Mucosa of rectum (tissue), 2 donors: ENCODE results near the gene HNRNPH3.

Source experiments
- H3K27ac ChIP-seq, 2 donors: one replicate each; pipeline ENCODE4 v1.7.0; 2013; ENCODE audit warnings: inconsistent platforms in 2 of 2, low read depth in 2 of 2, low read length in 2 of 2
- H3K27me3 ChIP-seq, 2 donors: one replicate each; pipeline ENCODE4 v1.7.0; 2013; ENCODE audit warnings: low read length in 2 of 2; ENCODE audit not compliant: control insufficient read depth in 2 of 2, insufficient read depth in 2 of 2
- H3K36me3 ChIP-seq, 2 donors: one replicate each; pipeline ENCODE4 v1.7.0; 2013; ENCODE audit warnings: low read length in 2 of 2; ENCODE audit not compliant: control insufficient read depth in 2 of 2, insufficient read depth in 2 of 2
- H3K4me1 ChIP-seq, 2 donors: one replicate each; pipeline ENCODE4 v1.7.0; 2013; ENCODE audit warnings: low read length in 2 of 2, mild to moderate bottlenecking in 1 of 2; ENCODE audit not compliant: control insufficient read depth in 2 of 2, insufficient read depth in 2 of 2
- H3K4me3 ChIP-seq, 2 donors: one replicate each; pipeline ENCODE4 v1.7.0; 2013; ENCODE audit warnings: low read length in 2 of 2
- H3K9ac ChIP-seq, 2 donors: one replicate each; pipeline ENCODE4 v1.7.0; 2013; ENCODE audit warnings: low read length in 2 of 2, low read depth in 1 of 2, mild to moderate bottlenecking in 1 of 2
- H3K9me3 ChIP-seq, 2 donors: one replicate each; pipeline ENCODE4 v1.7.0; 2013; ENCODE audit warnings: low read length in 2 of 2; ENCODE audit not compliant: control insufficient read depth in 2 of 2
- donor health status: healthy.
- donor health status: Normal muscosa, but diverticular disease.

Gene HNRNPH3

DNA sequence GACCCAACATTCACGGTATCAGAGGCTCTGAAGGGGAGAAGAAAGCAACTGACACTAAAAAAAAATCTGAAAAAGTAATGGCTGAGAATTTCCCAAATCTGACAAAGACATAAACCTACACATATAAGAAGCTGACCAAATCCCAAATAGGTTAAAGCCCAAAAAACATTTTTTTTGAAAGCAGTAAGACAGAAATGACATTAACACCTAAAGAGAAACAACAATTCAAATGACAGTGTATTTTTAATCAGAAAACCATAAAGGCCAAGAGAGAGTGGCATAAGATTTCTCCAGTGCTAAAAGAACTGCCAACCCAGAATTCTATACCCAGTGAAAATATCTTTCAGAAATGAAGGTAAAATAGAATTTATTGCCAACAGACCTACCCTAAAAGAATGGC is 39.7 kb downstream of the HNRNPH3 start:
- Histone ChIP-seq H3K4me3 (no peak overlapping the region), H3K36me3 (peaks cover 16 to 28% of the 10 kb centered on the region in 2 donors), H3K9me3 (no peaks in the 10 kb centered on the region)

DNA sequence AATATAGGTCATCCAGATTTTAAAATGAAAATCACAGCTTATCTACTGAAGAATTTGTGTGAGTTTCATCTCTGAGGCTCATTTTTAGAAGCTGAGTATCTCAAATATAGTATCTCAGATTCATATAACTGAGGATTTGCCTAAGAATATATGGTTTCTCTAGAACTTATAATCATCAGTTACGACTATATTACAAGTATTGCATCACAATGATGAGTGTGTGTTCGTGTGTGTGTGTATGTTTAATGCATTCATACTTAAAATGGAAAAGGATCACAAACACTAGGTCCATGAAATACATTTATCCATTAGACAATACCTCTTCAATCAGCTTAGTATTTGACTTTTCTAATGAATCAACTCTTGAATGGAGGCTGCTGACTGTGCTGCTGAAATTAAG is 53.9 kb downstream of the HNRNPH3 start:
- Histone ChIP-seq H3K27me3 (no peaks in the 10 kb centered on the region), H3K9me3 (no peaks in the 10 kb centered on the region), H3K27ac (no peak overlapping the region), H3K4me3 (no peak overlapping the region), H3K9ac (no peak overlapping the region), H3K36me3 (peaks cover 18 to 45% of the 10 kb centered on the region in 2 donors), H3K4me1 (no peaks in the 10 kb centered on the region)

More for the DNA sequence above, 39.7 kb downstream of the HNRNPH3 start:
- Histone ChIP-seq H3K4me1 (no peaks in the 10 kb centered on the region), H3K27ac (no peak overlapping the region), H3K27me3 (no peaks in the 10 kb centered on the region), H3K9ac (no peak overlapping the region)
